Stomach (tissue), 4 donors: ENCODE results near the gene DCXR.

Experiments
- EP300 ChIP-seq: sonication (generic); formaldehyde crosslinking; IDR thresholded peaks from one replicate; pipeline ENCODE4 v1.6.1; 2017; ENCODE audit warnings: antibody characterized with exemption
- POLR2AphosphoS5 ChIP-seq, 3 donors: sonication (generic); formaldehyde crosslinking; IDR thresholded peaks; one replicate each; pipeline ENCODE4 v1.6.1; 2016; ENCODE audit warnings: antibody characterized with exemption in 3 of 3
- TF ChIP-seq, protein P1 (sequence below), 7 experiments: fragments of 450-650 bp in 4 of 7; fragments of 200-600 bp in 3 of 7; sonication (generic) in 3 of 7; IDR thresholded peaks; one replicate each; pipeline ENCODE4 v1.5.1; 2016 to 2019; ENCODE audit warnings: antibody characterized with exemption in 7 of 7, control low read depth in 2 of 7, mild to moderate bottlenecking in 1 of 7

DNA sequence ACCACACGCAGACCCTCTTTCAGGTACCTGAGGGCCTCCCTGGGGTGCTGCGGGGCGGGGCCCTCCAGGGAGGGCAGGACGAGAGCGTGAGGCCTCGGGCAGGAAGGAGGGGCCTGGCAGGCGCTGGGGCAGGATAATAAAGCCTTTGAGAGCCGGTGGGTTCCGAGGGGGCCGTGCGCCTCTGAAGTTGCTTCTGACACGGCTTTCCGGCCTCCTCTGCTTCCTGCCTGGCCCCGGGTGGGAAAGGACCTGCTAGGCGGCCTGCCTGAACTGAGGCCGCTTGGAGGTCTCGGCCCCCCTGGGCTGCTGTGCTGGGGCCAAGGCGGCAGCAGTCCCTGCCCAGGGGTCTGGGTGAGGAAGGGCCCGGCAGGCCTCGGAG is 25.2 kb downstream of the DCXR start:
- TF ChIP-seq, protein P1, sequence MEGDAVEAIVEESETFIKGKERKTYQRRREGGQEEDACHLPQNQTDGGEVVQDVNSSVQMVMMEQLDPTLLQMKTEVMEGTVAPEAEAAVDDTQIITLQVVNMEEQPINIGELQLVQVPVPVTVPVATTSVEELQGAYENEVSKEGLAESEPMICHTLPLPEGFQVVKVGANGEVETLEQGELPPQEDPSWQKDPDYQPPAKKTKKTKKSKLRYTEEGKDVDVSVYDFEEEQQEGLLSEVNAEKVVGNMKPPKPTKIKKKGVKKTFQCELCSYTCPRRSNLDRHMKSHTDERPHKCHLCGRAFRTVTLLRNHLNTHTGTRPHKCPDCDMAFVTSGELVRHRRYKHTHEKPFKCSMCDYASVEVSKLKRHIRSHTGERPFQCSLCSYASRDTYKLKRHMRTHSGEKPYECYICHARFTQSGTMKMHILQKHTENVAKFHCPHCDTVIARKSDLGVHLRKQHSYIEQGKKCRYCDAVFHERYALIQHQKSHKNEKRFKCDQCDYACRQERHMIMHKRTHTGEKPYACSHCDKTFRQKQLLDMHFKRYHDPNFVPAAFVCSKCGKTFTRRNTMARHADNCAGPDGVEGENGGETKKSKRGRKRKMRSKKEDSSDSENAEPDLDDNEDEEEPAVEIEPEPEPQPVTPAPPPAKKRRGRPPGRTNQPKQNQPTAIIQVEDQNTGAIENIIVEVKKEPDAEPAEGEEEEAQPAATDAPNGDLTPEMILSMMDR (IDR thresholded peaks at IDR 0.05) = no peak
- TF ChIP-seq EP300 (no peak), POLR2AphosphoS5 (IDR thresholded peaks at IDR 0.05) (no peak)
